Neural crest cell (in vitro differentiated cells): ENCODE measurements around the gene FCN2. TPM values are rescaled to one million over a fixed set of nuclear protein-coding genes. Genes with fewer than 3 reads are reported as not detected.

Source experiments
- DNase-seq: peaks from one replicate; pipeline ENCODE4 v3.0.0; 2021; ENCODE audit warnings: low read depth, mixed read lengths, low spot score
- H3K27ac Mint-ChIP-seq: one replicate; pipeline ENCODE4 v1.8.0; 2021; ENCODE audit warnings: mild to moderate bottlenecking, mixed read lengths; ENCODE audit not compliant: unreplicated experiment
- H3K27me3 Mint-ChIP-seq: 2 replicates; pipeline ENCODE4 v1.8.0; 2021; ENCODE audit warnings: low read depth, mild to moderate bottlenecking, mixed read lengths
- H3K36me3 Mint-ChIP-seq: 2 replicates; pipeline ENCODE4 v1.8.0; 2021; ENCODE audit warnings: low read depth, mild to moderate bottlenecking, mixed read lengths
- H3K4me1 Mint-ChIP-seq: 2 replicates; pipeline ENCODE4 v1.8.0; 2021; ENCODE audit warnings: mixed read lengths
- H3K4me3 Mint-ChIP-seq: one replicate; pipeline ENCODE4 v1.8.0; 2021; ENCODE audit warnings: mild to moderate bottlenecking, mixed read lengths
- H3K9me3 Mint-ChIP-seq: 2 replicates; pipeline ENCODE4 v1.8.0; 2021; ENCODE audit warnings: mixed read lengths
- total RNA-seq: library from RNA; stranded (reverse); gene quantifications from 2 replicates; pipeline ENCODE4 v1.2.1, GENCODE V29; 2021
- TF ChIP-seq, protein P1 (sequence below): fragments of 200-600 bp; sonication (generic); conservative IDR thresholded peaks from 2 replicates; pipeline ENCODE4 v1.5.0; 2021; ENCODE audit warnings: antibody characterized with exemption, mild to moderate bottlenecking

The FCN2 gene
- total RNA-seq, 1 donor from 2014 or later: not detected

DNA sequence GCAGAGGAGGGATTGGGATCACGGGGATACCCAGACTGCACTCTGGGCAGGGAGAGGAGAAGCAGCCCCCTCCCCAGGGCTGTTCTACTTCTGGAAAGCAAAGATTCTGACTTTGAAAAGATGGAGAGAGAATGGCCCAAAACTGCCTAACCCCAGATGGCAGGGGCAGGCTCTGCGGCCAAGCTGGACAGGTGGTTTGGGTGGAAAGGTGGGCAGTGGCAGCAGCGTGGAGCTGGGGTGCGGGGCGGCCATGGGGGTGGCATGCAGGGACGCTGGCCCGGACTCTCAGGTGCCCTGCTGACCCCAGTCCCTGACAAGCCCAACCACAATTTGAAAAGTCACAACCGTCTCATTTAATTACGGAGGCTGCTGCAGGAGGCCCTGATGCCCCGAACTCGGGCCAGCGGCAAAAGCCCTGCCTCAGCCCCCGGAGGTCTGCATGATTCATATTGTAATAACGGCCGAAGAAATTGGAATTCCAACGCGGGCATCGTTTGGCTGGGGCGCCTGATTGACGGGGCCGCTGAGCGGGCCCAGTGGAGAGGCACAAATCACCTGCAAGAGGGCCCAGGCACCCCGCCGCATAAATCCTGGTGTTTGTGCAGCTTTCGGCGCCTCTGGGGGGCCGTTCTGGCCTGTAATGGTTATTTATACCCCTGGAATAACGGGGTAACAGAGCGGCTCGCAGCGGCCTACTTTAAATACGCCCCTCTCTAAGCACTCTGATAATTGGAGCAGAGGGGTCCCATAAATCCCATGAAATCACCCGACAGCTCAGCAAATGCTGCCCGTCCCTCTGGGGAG, 41.8 kb upstream of the FCN2 start:
- no peaks in the 10 kb centered on the region for H3K9me3 Mint-ChIP-seq
- H3K4me1 Mint-ChIP-seq: no peaks in the 10 kb centered on the region
- TF ChIP-seq, protein P1, sequence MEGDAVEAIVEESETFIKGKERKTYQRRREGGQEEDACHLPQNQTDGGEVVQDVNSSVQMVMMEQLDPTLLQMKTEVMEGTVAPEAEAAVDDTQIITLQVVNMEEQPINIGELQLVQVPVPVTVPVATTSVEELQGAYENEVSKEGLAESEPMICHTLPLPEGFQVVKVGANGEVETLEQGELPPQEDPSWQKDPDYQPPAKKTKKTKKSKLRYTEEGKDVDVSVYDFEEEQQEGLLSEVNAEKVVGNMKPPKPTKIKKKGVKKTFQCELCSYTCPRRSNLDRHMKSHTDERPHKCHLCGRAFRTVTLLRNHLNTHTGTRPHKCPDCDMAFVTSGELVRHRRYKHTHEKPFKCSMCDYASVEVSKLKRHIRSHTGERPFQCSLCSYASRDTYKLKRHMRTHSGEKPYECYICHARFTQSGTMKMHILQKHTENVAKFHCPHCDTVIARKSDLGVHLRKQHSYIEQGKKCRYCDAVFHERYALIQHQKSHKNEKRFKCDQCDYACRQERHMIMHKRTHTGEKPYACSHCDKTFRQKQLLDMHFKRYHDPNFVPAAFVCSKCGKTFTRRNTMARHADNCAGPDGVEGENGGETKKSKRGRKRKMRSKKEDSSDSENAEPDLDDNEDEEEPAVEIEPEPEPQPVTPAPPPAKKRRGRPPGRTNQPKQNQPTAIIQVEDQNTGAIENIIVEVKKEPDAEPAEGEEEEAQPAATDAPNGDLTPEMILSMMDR: no peak
- no peak overlapping the region for H3K27ac Mint-ChIP-seq
- H3K36me3 Mint-ChIP-seq: no peaks in the 10 kb centered on the region
- H3K4me3 Mint-ChIP-seq: no peak overlapping the region
- no peak for DNase-seq
- no peaks in the 10 kb centered on the region for H3K27me3 Mint-ChIP-seq

DNA sequence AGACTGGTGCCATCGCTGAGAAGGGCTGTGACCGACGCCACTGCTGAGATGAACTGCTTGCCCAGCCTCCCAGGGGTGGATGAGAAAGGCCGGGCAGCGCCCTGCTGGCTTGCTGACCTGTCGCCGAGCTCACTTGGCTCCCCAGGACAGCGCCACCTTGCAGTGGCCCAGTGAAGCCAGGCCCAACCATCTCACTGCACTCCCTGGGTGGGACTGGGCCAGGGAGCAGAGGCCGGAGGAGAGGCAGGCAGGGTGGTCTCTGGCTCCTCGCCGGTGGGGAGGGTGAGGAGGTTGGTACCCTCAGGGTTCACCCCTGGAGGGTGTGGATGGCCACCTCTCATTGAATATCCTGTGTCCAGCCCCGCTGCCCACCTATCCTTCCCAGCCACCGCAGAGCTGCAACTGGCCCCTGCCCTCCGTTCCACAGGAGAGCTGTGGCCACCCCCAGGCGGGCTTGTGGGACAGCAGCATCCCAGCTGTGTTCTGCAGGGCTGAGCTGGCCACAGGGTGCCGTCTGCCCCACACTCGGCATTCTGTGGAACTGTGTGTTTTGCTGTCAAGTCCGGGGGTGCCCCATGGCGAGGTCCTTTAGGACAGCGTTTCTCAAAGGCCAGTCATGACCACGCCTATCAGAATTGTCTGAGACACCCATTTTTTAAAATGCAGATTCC, 41.0 kb upstream of the FCN2 start:
- no peaks in the 10 kb centered on the region for H3K9me3 Mint-ChIP-seq
- TF ChIP-seq, protein P1: no peak
- H3K36me3 Mint-ChIP-seq: no peaks in the 10 kb centered on the region
- no peaks in the 10 kb centered on the region for H3K27me3 Mint-ChIP-seq
- no peaks in the 10 kb centered on the region for H3K4me1 Mint-ChIP-seq
- no peak for DNase-seq
- peak overlapping the region; percentile 50 for H3K27ac Mint-ChIP-seq
- no peak overlapping the region for H3K4me3 Mint-ChIP-seq

DNA sequence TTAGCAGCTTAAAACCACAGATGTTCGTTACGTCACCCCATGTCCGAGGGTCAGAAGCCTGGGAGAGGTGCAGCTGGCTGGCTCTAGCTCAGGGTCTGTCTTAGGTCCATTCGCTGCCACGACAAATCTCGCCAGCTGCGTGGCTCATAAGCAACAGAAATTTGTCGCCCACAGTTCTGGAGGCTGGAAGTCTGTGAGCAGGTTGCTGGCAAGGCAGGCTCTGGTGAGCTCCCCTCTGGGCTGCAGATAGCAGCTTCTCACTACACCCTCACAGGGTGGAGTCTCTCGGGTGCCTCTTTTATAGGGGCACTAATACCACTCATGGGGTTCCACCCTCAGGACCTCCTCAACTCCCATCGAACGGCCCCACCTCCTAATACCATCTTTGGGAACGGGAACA, 40.1 kb upstream of the FCN2 start:
- H3K4me3 Mint-ChIP-seq: no peak overlapping the region
- no peak for DNase-seq
- H3K36me3 Mint-ChIP-seq: no peaks in the 10 kb centered on the region
- TF ChIP-seq, protein P1: no peak
- no peaks in the 10 kb centered on the region for H3K27me3 Mint-ChIP-seq
- no peaks in the 10 kb centered on the region for H3K9me3 Mint-ChIP-seq
- H3K4me1 Mint-ChIP-seq: no peaks in the 10 kb centered on the region
- peak overlapping the region; percentile 6 for H3K27ac Mint-ChIP-seq

DNA sequence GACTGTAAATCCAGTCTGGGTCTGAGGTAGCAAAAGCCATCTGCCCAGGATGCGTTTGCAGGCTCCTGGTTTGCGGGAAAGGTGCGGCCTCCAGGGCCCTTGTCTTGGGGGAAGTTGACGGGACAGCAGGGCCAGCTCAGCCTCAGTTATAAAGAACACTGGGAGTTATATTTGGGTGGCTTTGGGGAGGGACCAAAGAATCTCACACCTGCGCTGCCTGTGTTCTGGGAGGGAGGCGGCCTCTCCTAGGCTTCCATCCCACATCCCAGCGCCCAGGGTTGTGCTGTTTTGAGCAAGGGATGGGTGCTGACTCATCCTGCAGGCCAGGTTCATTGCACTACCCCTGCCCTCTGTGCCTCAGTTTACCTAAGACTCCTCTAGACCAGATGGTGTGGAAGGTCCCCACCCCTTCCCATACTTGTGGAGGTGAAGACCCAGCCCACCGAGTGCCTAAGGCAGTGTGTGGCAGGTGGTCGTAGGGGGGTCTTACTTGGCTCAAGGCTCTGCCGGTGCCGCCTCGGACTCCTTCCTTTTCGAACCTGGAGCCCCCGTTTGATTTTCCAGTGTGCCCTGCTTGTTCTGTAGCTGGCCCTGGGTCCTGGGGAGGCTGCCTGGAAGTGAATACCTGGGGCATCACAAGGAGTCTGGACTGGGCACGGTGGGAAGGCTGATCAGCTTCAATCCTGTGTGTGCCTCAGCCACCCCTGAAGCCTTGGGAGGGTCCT, 39.3 kb upstream of the FCN2 start:
- no peak for DNase-seq
- H3K36me3 Mint-ChIP-seq: no peaks in the 10 kb centered on the region
- no peaks in the 10 kb centered on the region for H3K4me1 Mint-ChIP-seq
- TF ChIP-seq, protein P1: no peak
- no peak overlapping the region for H3K27ac Mint-ChIP-seq
- no peak overlapping the region for H3K4me3 Mint-ChIP-seq
- no peaks in the 10 kb centered on the region for H3K27me3 Mint-ChIP-seq
- no peaks in the 10 kb centered on the region for H3K9me3 Mint-ChIP-seq

DNA sequence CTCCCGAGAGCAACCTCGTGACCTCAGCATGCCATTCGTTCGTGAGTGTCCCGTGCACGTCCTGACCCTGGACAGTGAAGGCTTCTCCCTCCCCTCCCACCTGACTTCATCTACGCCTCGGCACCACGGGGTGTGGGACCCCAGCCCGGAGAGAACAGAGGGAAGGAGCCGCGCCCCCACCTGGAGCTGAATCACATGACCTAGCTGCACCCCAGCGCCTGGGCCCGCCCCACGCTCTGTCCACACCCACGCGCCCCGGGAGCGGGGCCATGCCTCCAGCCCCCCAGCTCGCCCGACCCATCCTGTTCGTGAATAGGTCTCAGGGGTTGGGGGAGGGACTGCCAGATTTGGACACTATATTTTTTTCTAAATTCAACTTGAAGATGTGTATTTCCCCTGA, 38.3 kb upstream of the FCN2 start:
- Mint-ChIP-seq H3K27ac (no peak overlapping the region), H3K27me3 (no peaks in the 10 kb centered on the region), H3K36me3 (no peaks in the 10 kb centered on the region), H3K4me1 (no peaks in the 10 kb centered on the region), H3K9me3 (no peaks in the 10 kb centered on the region), H3K4me3 (no peak overlapping the region)
- TF ChIP-seq, protein P1: no peak
- no peak for DNase-seq
